Measurements from ENCODE around the gene TSPAN31.

TSPAN31 gene

GRCh38 chr12:57758552-57759359, 13.9 kb downstream of the TSPAN31 start:
- Mint-ChIP-seq H3K27ac (no peak overlapping the region), H3K27me3 (peaks cover 8% of the 10 kb centered on the region), H3K36me3 (peaks cover 19% of the 10 kb centered on the region), H3K4me1 (peaks cover 40% of the 10 kb centered on the region), H3K9me3 (no peaks in the 10 kb centered on the region), H3K4me3 (no peak overlapping the region)
- CTCF ChIA-PET: interaction anchor here (0.8 to 2.4 kb wide), 17 partner anchors 9 to 149 kb away, joined by 3 to 26 read pairs (median 4); partner anchors contain the start of genes CYP27B1, EEF1AKMT3 and METTL1
- DNase-seq: no peak

GRCh38 chr12:57759360-57759980, 14.6 kb downstream of the TSPAN31 start:
- peaks cover 19% of the 10 kb centered on the region for H3K36me3 Mint-ChIP-seq
- peaks cover 39% of the 10 kb centered on the region for H3K4me1 Mint-ChIP-seq
- no peak overlapping the region for H3K4me3 Mint-ChIP-seq
- no peaks in the 10 kb centered on the region for H3K9me3 Mint-ChIP-seq
- peak; percentile 61 for DNase-seq
- no peak overlapping the region for H3K27ac Mint-ChIP-seq
- CTCF ChIA-PET: interaction anchor here (0.6 to 2.4 kb wide), 19 partner anchors 9 to 672 kb away, joined by 3 to 26 read pairs (median 3); partner anchors contain the start of genes CYP27B1, EEF1AKMT3 and METTL1
- peaks cover 15% of the 10 kb centered on the region for H3K27me3 Mint-ChIP-seq

GRCh38 chr12:57760347-57760982, 15.6 kb downstream of the TSPAN31 start:
- CTCF ChIA-PET: interaction anchor here (0.9 to 2.4 kb wide), 5 partner anchors 14 to 147 kb away, joined by 3 to 26 read pairs (median 4); no protein-coding TSS in a partner anchor
- H3K9me3 Mint-ChIP-seq: no peaks in the 10 kb centered on the region
- DNase-seq: no peak
- peaks cover 25% of the 10 kb centered on the region for H3K27me3 Mint-ChIP-seq
- H3K27ac Mint-ChIP-seq: no peak overlapping the region
- peaks cover 19% of the 10 kb centered on the region for H3K36me3 Mint-ChIP-seq
- H3K4me1 Mint-ChIP-seq: peaks cover 45% of the 10 kb centered on the region
- H3K4me3 Mint-ChIP-seq: no peak overlapping the region

- CTCF ChIA-PET: interaction anchor here (1.0 to 3.9 kb wide), 3 partner anchors 13 to 144 kb away, joined by 3 to 26 read pairs (median 3); no protein-coding TSS in a partner anchor
- H3K27ac Mint-ChIP-seq: peak overlapping the region; percentile 70
- peaks cover 50% of the 10 kb centered on the region for H3K4me1 Mint-ChIP-seq
- no peak for DNase-seq
- H3K4me3 Mint-ChIP-seq: no peak overlapping the region
- H3K9me3 Mint-ChIP-seq: no peaks in the 10 kb centered on the region
- peaks cover 34% of the 10 kb centered on the region for H3K27me3 Mint-ChIP-seq
- peaks cover 19% of the 10 kb centered on the region for H3K36me3 Mint-ChIP-seq
Measured at GRCh38 chr12:57761391-57761998, 16.7 kb downstream of the TSPAN31 start.

- CTCF ChIA-PET: interaction anchor here (1.0 to 3.9 kb wide), 2 partner anchors 92 to 143 kb away, joined by 3 to 26 read pairs; no protein-coding TSS in a partner anchor
- peaks cover 49% of the 10 kb centered on the region for H3K4me1 Mint-ChIP-seq
Measured at GRCh38 chr12:57762463-57762862, 17.6 kb downstream of the TSPAN31 start.

GRCh38 chr12:57763881-57764661, 19.2 kb downstream of the TSPAN31 start:
- H3K4me3 Mint-ChIP-seq: peak overlapping the region; percentile 75
- peaks cover 41% of the 10 kb centered on the region for H3K4me1 Mint-ChIP-seq
- peaks cover 48% of the 10 kb centered on the region for H3K27me3 Mint-ChIP-seq
- H3K27ac Mint-ChIP-seq: no peak overlapping the region
- H3K36me3 Mint-ChIP-seq: peaks cover 15% of the 10 kb centered on the region
- H3K9me3 Mint-ChIP-seq: no peaks in the 10 kb centered on the region
- no peak for DNase-seq
- CTCF ChIA-PET: interaction anchor here (0.7 to 3.9 kb wide), 9 partner anchors 8 to 141 kb away, joined by 3 to 26 read pairs (median 5); partner anchors contain the start of gene TSPAN31

More at GRCh38 chr12:57762463-57762862, 17.6 kb downstream of the TSPAN31 start:
- no peak for DNase-seq
- H3K27me3 Mint-ChIP-seq: peaks cover 41% of the 10 kb centered on the region
- no peaks in the 10 kb centered on the region for H3K9me3 Mint-ChIP-seq
- H3K4me3 Mint-ChIP-seq: no peak overlapping the region
- no peak overlapping the region for H3K27ac Mint-ChIP-seq
- H3K36me3 Mint-ChIP-seq: peaks cover 15% of the 10 kb centered on the region

- H3K4me3 Mint-ChIP-seq: peak overlapping the region; percentile 75
- H3K9me3 Mint-ChIP-seq: no peaks in the 10 kb centered on the region
- no peak overlapping the region for H3K27ac Mint-ChIP-seq
- peak; percentile 36 for DNase-seq
- H3K4me1 Mint-ChIP-seq: peaks cover 36% of the 10 kb centered on the region
- CTCF ChIA-PET: interaction anchor here (0.7 to 3.9 kb wide), 10 partner anchors 8 to 140 kb away, joined by 3 to 26 read pairs (median 4); partner anchors contain the start of genes CDK4 and TSPAN31
- H3K36me3 Mint-ChIP-seq: peaks cover 12% of the 10 kb centered on the region
- peaks cover 48% of the 10 kb centered on the region for H3K27me3 Mint-ChIP-seq
Measured at GRCh38 chr12:57764662-57765002, 19.8 kb downstream of the TSPAN31 start.

- Mint-ChIP-seq H3K9me3 (no peaks in the 10 kb centered on the region), H3K27me3 (peaks cover 48% of the 10 kb centered on the region), H3K4me3 (peak overlapping the region; percentile 75), H3K4me1 (peaks cover 36% of the 10 kb centered on the region), H3K27ac (no peak overlapping the region), H3K36me3 (peaks cover 15% of the 10 kb centered on the region)
- CTCF ChIA-PET: interaction anchor here (0.7 to 3.9 kb wide), 11 partner anchors 9 to 140 kb away, joined by 3 to 26 read pairs (median 4); partner anchors contain the start of genes CDK4 and TSPAN31
- peak; percentile 71 for DNase-seq
Measured at GRCh38 chr12:57765003-57765697, 20.3 kb downstream of the TSPAN31 start.

- peak; percentile 21 for DNase-seq
- CTCF ChIA-PET: interaction anchor here (0.8 to 2.5 kb wide), 12 partner anchors 9 to 140 kb away, joined by 3 to 19 read pairs (median 4); partner anchors contain the start of genes CDK4 and TSPAN31
- H3K27ac Mint-ChIP-seq: no peak overlapping the region
- H3K27me3 Mint-ChIP-seq: peaks cover 48% of the 10 kb centered on the region
- H3K4me3 Mint-ChIP-seq: peak overlapping the region; percentile 75
- H3K36me3 Mint-ChIP-seq: peaks cover 12% of the 10 kb centered on the region
- H3K4me1 Mint-ChIP-seq: peaks cover 42% of the 10 kb centered on the region
- no peaks in the 10 kb centered on the region for H3K9me3 Mint-ChIP-seq
Measured at GRCh38 chr12:57765698-57766463, 21.0 kb downstream of the TSPAN31 start.

GRCh38 chr12:57766464-57767304, 21.8 kb downstream of the TSPAN31 start, which contains the start of gene CYP27B1:
TSS of gene CYP27B1 (minus strand) at chr12:57767078. CDS start at chr12:57767041, 37 bp downstream.
- Mint-ChIP-seq H3K4me1 (peaks cover 48% of the 10 kb centered on the region), H3K27me3 (peaks cover 48% of the 10 kb centered on the region), H3K27ac (no peak within 1 kb of the TSS), H3K9me3 (no peaks in the 10 kb centered on the region), H3K4me3 (peak within 1 kb of the TSS; percentile 75), H3K36me3 (peaks cover 14% of the 10 kb centered on the region)
- DNase-seq: peak; percentile 29
- CTCF ChIA-PET: interaction anchor here (0.6 to 3.1 kb wide), 8 partner anchors 8 to 139 kb away, joined by 3 to 19 read pairs (median 4); no protein-coding TSS in a partner anchor

- Mint-ChIP-seq H3K4me3 (no peak overlapping the region), H3K9me3 (no peaks in the 10 kb centered on the region), H3K27ac (no peak overlapping the region), H3K4me1 (peaks cover 51% of the 10 kb centered on the region), H3K36me3 (peaks cover 16% of the 10 kb centered on the region), H3K27me3 (peaks cover 48% of the 10 kb centered on the region)
- CTCF ChIA-PET: interaction anchor here (0.6 to 3.1 kb wide), 4 partner anchors 8 to 85 kb away, joined by 3 to 19 read pairs (median 8); no protein-coding TSS in a partner anchor
- no peak for DNase-seq
Measured at GRCh38 chr12:57767305-57767698, 22.5 kb downstream of the TSPAN31 start.
